Spleen (tissue), 11 donors: Measurements from ENCODE around the gene CEP170B. TPM values are rescaled to one million over a fixed set of nuclear protein-coding genes. Genes with fewer than 3 reads are reported as not detected.

ENCODE experiments used
- DNase-seq: peaks from one replicate; pipeline ENCODE4 v3.0.0-alpha.2; 2020
- H3K27ac ChIP-seq, 8 donors: fragments of 200-600 bp; sonication (generic) in 7 of 8; 1 replicate in 4 of 8; 2 replicates in 4 of 8; pipeline versions ENCODE4 v1.5.0 to v1.8.0; 2016 to 2021; ENCODE audit warnings: inconsistent platforms in 4 of 8, mild to moderate bottlenecking in 4 of 8, moderate library complexity in 1 of 8
- H3K27me3 ChIP-seq, 7 donors: fragments of 200-600 bp; sonication (generic) in 6 of 7; replicated peaks in 1 of 7; 1 replicate in 4 of 7; 2 replicates in 3 of 7; pipeline versions ENCODE4 v1.5.0 to v1.8.0; 2016 to 2021; ENCODE audit warnings: inconsistent platforms in 3 of 7, mild to moderate bottlenecking in 1 of 7
- H3K36me3 ChIP-seq, 6 donors: fragments of 200-600 bp; sonication (generic) in 5 of 6; 1 replicate in 4 of 6; 2 replicates in 2 of 6; pipeline versions ENCODE4 v1.5.0 to v1.8.0; 2016 to 2021; ENCODE audit warnings: inconsistent platforms in 2 of 6
- H3K4me1 ChIP-seq, 6 donors: fragments of 200-600 bp; sonication (generic) in 5 of 6; 1 replicate in 3 of 6; 2 replicates in 3 of 6; pipeline versions ENCODE4 v1.5.0 to v1.8.0; 2016 to 2021; ENCODE audit warnings: inconsistent platforms in 3 of 6
- H3K4me3 ChIP-seq, 8 donors: fragments of 200-600 bp; sonication (generic) in 7 of 8; 1 replicate in 4 of 8; 2 replicates in 4 of 8; pipeline versions ENCODE4 v1.5.0 to v1.8.0; 2016 to 2021; ENCODE audit warnings: inconsistent platforms in 4 of 8, mild to moderate bottlenecking in 4 of 8, moderate library complexity in 2 of 8
- H3K9me3 ChIP-seq, 8 donors: fragments of 200-600 bp; sonication (generic) in 7 of 8; 1 replicate in 4 of 8; 2 replicates in 4 of 8; pipeline versions ENCODE4 v1.5.0 to v1.8.0; 2016 to 2021; ENCODE audit warnings: inconsistent platforms in 4 of 8
- CTCF ChIP-seq, 11 experiments: fragments of 200-600 bp in 7 of 11; fragments of 450-650 bp in 4 of 11; sonication (generic) in 4 of 11; IDR thresholded peaks in 8 of 11; conservative IDR thresholded peaks in 3 of 11; 1 replicate in 7 of 11; 2 replicates in 4 of 11; pipeline versions ENCODE4 v1.4.0 to v1.8.0; 2016 to 2021; ENCODE audit warnings: antibody characterized with exemption in 11 of 11, inconsistent platforms in 4 of 11, mild to moderate bottlenecking in 1 of 11
- POLR2A ChIP-seq, 3 donors: fragments of 450-650 bp; IDR thresholded peaks; one replicate each; pipeline ENCODE4 v1.5.1; 2017; ENCODE audit warnings: antibody characterized with exemption in 3 of 3, mild to moderate bottlenecking in 1 of 3
- POLR2AphosphoS5 ChIP-seq, 3 donors: sonication (generic); formaldehyde crosslinking; IDR thresholded peaks; one replicate each; pipeline ENCODE4 v1.5.1; 2017; ENCODE audit warnings: antibody characterized with exemption in 3 of 3
- WGBS, 5 donors: extraction: QIAGEN DNeasy Blood & Tissue Kit in 3 of 5; methylation state at CpG; one replicate each; pipeline versions ENCODE4 v1.1.5 to v1.1.7; 2013 to 2018; 5-methylcytosine and 5-hydroxymethylcytosine counted together
- intact Hi-C: fragments of 100-400 bp; cut with DNase I; formaldehyde crosslinking; loops from one replicate; pipeline ENCODE4 v1.15.0; 2023; ENCODE audit warnings: low total_unique reads
- polyA plus RNA-seq, 3 donors: library from polyadenylated mRNA; stranded (reverse); fragments of 200-250 nt; gene quantifications; one replicate each; pipeline ENCODE4 v1.2.1, GENCODE V29; 2013
- total RNA-seq, 7 donors: library from RNA; depleted of rRNA in 3 of 7; stranded (reverse); fragments of >200 nt in 3 of 7; fragmentation: NEBNext Ultra II Directional in 4 of 7; extraction: Animal tissue kit (Norgen Biotek cat#: 25700) in 4 of 7; gene quantifications; one replicate each; pipeline versions ENCODE4 v1.1.0 to v1.2.1, GENCODE V29; 2016 to 2021
- donor health status: healthy with polysubstance abuse.
- donor health status: DM: no; HTN: no; CAD: no; lungs with moderate emphysema.
- donor health status: DM: no; HTN: no; CAD: no.
- donor health status: Bipolar disorder and iron deficiency.
- donor health status: healthy.
- donor health status: DM: no; HTN: no; CAD: no.
- donor health status: DM: yes; HTN: yes; CAD: no.

Gene CEP170B
- total and polyA plus RNA-seq, 10 donors = 0.58 to 12.6 (median 5.7) TPM

GRCh38 chr14:104872469-104873341 lies 7.6 kb downstream of the CEP170B start:
- peak; percentile 73 for DNase-seq
- Histone ChIP-seq H3K4me1 (peaks cover 0 to 11% (median 3%) of the 10 kb centered on the region in 6 donors), H3K27me3 (peaks cover 0 to 49% (median 0%) of the 10 kb centered on the region in 7 donors), H3K9me3 (no peaks in the 10 kb centered on the region), H3K27ac (no peak overlapping the region), H3K4me3 (no peak overlapping the region), H3K36me3 (no peaks in the 10 kb centered on the region)
- intact Hi-C loops = no loop called here
- TF ChIP-seq POLR2AphosphoS5 (IDR thresholded peaks at IDR 0.05) = peak in 1 of 3 donors; percentile 30
- TF ChIP-seq CTCF (IDR thresholded peaks at IDR 0.05 in 8 of 11, conservative IDR thresholded peaks at IDR 0.05 in 3 of 11) = no peak
- no peak for TF ChIP-seq POLR2A (IDR thresholded peaks at IDR 0.05)
- 18 to 32% (median 28%) methylated on average over 24 to 29 of the region's 29 CpGs for WGBS, 5 donors

GRCh38 chr14:104873380-104874055 lies 8.4 kb downstream of the CEP170B start:
- Histone ChIP-seq H3K4me1 (peaks cover 0 to 11% (median 3%) of the 10 kb centered on the region in 6 donors), H3K4me3 (no peak overlapping the region), H3K36me3 (peaks cover 0 to 6% (median 0%) of the 10 kb centered on the region in 6 donors), H3K9me3 (no peaks in the 10 kb centered on the region), H3K27ac (no peak overlapping the region), H3K27me3 (peaks cover 0 to 41% (median 0%) of the 10 kb centered on the region in 7 donors)
- 84 to 94% (median 90%) methylated on average over 7 to 13 of the region's 13 CpGs for WGBS, 5 donors
- TF ChIP-seq POLR2A (IDR thresholded peaks at IDR 0.05) = no peak
- TF ChIP-seq CTCF (IDR thresholded peaks at IDR 0.05 in 8 of 11, conservative IDR thresholded peaks at IDR 0.05 in 3 of 11) = no peak
- TF ChIP-seq POLR2AphosphoS5 (IDR thresholded peaks at IDR 0.05) = no peak
- peak; percentile 65 for DNase-seq
- intact Hi-C loops = no loop called here

GRCh38 chr14:104874110-104874531 lies 9.1 kb downstream of the CEP170B start:
- Histone ChIP-seq H3K4me3 (no peak overlapping the region), H3K27me3 (peaks cover 0 to 34% (median 0%) of the 10 kb centered on the region in 7 donors), H3K36me3 (peaks cover 0 to 11% (median 0%) of the 10 kb centered on the region in 6 donors), H3K27ac (no peak overlapping the region), H3K4me1 (peaks cover 0 to 11% (median 3%) of the 10 kb centered on the region in 6 donors), H3K9me3 (no peaks in the 10 kb centered on the region)
- TF ChIP-seq CTCF (IDR thresholded peaks at IDR 0.05 in 8 of 11, conservative IDR thresholded peaks at IDR 0.05 in 3 of 11) (no peak), POLR2AphosphoS5 (IDR thresholded peaks at IDR 0.05) (no peak), POLR2A (IDR thresholded peaks at IDR 0.05) (no peak)
- 73 to 88% (median 78%) methylated on average over 6 to 8 of the region's 8 CpGs for WGBS, 5 donors
- DNase-seq = no peak
- intact Hi-C loops = no loop called here
